GM10847 (cell line): Measurements from ENCODE around the gene CHST5.

ENCODE experiments used
- POLR2A ChIP-seq: IDR thresholded peaks from 2 replicates; pipeline ENCODE4 v1.6.1; 2011; ENCODE audit not compliant: insufficient read length; ENCODE audit errors: extremely low read depth

The CHST5 gene

DNA sequence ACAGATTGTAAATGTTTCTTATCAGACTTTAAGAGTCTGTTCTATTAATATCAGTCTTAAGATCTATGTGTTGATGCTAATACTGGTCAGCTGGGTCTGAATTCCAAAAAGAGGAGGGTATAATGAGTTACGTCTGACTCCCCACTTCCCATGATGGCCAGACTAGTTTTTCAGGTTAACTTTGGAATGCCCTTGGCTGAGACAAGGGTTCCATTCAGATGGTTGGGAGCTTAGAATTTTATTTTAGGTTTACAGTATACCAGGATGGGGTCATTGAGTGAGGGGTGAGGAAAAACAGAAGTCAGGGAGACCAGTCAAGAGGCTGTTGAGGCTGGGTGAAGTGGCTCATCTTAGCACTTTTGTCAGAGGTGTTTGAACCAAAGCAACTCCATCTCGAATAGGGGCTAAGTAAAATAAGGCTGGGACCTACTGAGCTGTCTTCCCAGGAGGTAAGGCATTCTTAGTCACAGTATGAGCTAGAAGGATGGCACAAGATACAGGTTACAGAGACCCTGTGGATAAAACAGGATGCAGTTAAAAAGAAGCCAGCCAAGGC lies 23.0 kb upstream of the CHST5 start:
- no peak for TF ChIP-seq POLR2A

DNA sequence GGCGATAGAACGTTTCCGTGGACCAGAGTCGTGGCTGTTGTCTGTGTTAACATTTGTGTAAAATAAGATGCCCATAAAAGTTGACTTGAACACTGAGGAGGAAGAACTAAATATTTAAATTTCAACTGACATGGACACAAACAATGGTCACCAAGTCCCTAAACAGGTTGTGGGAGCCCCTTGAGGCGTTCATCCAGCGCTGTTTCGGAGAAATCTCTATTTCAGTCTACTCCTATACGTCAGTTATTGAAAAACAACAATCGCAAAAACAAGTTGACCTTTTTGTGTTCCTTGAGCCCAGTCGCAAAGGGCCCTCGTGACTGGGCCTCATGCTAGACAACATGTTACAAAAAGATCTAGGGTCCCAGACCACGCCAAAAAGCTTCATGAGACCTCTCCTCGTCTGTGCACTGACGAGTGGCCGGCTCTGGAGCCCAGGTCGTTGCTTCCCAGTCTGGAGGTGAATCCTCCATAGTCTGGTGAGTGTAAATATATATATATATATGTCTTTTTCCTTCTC lies 20.6 kb upstream of the CHST5 start:
- no peak for TF ChIP-seq POLR2A

DNA sequence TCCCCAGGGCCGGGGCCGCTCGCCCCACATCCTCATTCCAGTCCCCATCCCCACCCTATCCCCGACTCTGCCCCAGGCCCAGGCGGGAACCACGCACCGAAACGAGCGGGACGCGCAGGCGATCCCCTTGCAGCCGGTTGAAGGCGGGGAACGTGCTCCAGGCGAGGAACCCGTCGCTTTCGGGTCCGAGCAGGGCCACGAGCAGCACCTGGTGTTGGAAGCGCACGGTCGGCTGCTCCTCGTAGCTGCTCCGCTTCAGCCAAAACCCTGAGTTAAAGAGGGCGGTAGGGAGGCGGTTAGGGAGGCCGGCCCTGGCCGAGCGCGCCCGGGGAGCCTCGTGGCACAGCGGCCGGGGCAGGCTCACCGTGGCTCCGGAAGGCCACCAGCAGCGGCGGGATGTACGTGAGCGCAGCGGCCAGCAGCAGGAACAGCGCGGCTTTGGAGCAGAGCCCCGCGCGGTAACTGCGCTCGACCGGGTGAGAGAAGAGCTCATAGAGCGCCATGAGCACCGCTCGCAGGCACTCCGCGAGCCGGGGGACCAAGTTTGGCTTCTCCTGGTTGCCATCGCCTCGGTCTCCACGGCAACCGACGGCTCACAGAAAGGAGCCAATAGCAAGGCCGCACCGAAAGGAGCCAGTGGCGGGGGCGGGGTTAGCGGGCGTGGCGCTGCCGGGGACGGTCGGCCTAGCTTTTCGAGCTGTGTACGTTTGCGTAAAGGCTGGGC lies 20.0 kb upstream of the CHST5 start, which contains the start of gene TMEM231:
TSS of gene TMEM231 (minus strand) at position 546 of the 724 bp plus-strand sequence. CDS start at position 503, 43 bp downstream.
- TF ChIP-seq POLR2A, result no peak

DNA sequence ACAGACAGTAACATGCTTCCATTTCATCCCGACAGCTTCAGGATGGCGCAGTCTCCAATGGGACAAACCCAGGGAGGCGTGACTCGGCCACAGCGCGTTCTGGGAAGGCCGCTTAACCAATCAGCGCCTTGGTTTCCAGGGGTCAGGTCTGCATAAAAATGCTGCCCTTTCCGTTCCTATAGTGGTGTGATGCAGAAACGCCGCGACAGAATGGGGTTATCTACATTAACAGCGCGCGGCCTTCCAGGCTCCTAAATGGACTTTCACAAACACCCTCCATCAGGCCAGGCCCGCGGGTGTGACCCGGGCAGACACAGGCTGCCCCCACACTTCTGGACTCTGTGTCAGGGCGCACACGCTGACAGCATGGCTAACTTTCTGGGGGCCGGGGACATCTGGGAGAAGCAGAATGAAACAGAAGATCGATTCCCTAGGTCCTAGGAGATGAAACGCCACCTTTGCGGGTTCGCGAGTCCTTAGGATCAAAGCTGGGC lies 19.4 kb upstream of the CHST5 start:
- TF ChIP-seq POLR2A, result no peak

DNA sequence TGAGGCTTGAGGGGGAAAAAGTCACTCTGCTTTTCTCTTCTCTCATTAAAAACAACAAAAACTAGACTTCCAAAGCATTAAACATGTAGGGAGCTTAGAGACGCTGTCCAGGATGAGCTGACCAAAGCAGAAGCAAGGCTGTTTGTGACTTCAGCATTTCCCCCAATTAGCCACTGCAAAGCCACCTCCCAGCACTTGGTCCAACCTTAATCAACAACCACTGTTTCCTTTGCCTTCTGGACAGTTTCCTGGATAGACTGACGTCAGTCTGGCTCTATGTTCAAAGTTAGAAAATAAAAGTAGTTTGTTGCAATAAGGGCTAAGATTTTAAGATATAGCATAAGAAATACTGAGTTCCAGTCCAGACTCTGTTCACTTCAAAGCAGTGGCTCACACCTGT lies 17.0 kb upstream of the CHST5 start:
- no peak for TF ChIP-seq POLR2A

DNA sequence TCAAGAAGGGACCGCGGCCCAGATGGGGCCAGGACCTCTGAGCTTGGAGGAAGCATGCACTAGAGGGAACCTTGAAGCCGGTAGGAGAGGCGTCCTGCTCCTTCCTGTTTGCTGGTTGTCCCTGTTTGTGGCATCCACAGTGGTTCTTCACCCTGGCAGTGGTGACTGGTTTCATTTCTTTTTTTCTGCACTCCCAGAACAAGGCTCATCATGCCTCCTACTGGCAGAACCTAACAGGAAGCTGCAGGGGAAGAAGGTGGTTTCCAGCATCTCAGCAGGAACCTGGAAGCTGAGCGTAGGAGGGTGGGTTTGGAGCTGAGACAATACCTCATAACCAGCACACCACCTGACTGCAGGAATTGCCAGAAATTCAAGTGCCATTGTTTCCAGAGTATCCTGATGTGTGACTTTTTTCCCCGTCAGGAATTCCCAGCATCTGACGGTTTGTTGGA lies 14.3 kb upstream of the CHST5 start:
- TF ChIP-seq POLR2A, result no peak

DNA sequence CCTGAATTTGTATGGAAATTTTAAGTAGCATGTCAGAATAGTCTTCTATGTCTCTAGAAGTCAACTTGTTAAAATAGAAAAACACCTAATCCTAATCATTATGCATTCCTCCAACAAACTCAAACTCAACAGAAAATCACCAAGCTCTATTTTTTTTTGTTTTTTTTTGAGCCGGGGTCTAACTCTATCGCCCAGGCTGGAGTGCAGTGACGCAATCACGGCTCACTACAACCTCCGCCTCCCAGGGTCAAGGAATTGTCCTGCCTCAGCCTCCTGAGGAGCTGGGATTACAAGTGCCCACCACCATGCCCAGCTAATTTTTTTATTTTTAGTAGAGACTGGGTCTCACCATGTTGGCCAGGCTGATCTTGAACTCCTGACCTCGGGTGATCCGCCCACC lies 10.4 kb upstream of the CHST5 start:
- no peak for TF ChIP-seq POLR2A

DNA sequence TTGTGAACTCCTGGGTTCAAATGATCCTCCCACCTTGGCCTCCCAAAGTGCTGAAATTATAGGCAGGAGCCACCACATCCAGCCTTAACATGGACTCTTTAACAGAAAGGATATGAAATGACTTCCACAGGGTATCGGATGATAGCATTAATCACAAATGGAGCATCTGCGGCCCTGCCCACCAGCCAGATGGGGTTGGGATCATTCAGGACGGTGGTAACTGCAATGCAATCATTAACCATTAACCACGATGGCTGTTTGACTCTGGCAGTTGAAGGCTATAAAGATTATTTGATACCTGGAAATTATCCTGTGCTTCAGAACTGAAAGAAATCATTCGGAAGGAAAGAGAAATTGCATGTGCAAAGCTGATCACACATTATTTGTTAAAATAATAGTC lies 5.3 kb upstream of the CHST5 start:
- TF ChIP-seq POLR2A, result no peak

DNA sequence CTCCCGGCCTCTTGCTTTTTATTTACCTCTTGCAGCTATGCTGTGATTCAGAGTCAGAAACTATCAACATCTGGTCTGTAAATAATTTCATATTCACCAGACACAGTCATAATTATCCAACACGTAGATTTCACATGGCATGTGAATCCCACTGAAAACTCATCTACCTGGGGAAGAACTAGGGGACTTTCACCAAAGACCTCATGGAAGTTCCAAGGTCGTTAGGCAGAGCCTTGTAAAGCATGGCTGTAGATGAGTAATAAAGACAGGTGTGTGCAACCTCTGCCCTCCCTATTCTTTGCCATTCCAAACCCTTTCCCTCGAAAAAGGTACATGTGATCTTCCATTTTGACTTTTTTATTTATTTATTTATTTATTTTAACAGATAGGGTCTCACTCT lies 1.9 kb upstream of the CHST5 start:
- no peak for TF ChIP-seq POLR2A

DNA sequence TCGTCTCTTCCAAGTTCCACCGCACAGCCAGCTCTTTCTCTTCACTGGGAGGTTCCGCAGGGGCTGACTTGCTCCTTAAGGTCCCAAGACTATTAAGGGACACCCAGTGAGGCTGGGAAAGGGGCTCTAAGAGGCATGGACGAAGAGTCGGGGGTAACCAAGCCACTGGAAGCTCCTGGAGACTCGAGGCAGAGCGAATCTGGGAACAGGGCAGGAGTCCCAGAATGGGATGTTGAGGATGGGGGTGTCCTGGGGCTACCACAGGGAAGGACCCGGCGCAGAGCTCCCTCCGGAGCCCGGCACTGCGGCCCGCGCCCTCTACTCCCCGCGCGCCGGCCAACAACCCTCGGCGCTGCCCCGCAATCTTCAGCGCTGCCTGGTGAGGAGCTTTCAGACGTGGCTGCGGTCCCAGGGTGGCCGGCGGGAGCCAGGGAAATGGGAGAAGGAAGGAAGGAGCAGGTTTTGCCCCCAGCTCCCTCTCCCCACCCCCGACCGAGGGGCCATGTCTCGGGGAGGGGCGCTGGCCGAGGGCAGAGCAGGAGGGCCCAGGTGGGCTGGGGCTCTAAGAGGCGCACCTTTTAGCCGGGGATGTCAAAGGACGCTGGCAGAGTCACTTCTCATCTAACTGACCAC lies 581 bp downstream of the CHST5 start:
- no peak for TF ChIP-seq POLR2A

DNA sequence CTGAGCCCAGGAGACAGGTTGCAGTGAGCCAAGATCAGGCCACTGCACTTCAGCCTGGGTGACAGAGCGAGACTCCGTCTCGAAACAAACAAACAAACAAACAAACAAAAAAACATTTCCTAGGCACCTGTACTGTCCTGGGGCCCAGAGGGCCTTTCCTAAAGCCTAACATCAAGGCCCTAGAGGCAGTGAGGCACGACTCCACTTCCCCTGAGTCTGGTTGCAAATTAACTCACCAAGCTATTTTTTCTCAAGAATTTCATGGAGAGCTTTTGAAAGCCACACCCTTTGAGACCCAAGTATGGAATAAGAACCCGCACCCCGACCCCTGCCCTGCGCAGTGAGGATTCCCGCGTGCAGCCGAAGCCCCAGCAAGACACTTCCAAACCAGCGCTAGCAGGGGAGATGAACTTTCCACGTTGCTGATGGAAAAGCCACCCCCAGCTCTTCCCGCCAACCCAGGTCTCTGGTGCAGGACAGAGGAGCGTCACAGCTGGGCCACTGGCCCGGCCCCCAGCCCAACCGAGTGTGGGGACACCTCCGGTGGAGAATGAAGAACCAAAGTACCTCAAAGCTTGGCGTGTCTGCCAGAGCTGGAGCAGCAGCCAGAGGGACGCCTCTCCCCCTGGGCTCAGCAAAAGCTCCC lies 1.2 kb downstream of the CHST5 start:
- TF ChIP-seq POLR2A, result no peak

DNA sequence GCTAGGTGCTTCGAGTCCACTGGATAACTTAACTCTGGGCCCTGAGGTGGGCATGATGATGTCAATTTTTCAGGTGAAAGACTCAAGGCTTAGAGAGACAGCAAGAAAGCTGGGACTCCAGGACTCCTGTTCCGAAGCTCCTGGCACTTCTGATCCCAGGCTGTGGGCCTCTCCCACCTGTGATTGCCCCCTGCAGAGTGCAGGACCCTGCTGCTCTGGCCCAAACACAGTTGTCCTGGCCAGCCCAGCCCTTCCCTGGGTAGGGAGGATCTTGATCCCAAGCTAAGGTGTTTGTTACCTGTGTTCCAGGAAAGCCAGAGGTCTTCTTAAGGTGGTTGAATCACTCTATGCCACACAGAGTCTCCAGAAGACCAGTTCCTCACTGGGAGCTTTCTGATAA lies 3.1 kb downstream of the CHST5 start:
- TF ChIP-seq POLR2A, result no peak

DNA sequence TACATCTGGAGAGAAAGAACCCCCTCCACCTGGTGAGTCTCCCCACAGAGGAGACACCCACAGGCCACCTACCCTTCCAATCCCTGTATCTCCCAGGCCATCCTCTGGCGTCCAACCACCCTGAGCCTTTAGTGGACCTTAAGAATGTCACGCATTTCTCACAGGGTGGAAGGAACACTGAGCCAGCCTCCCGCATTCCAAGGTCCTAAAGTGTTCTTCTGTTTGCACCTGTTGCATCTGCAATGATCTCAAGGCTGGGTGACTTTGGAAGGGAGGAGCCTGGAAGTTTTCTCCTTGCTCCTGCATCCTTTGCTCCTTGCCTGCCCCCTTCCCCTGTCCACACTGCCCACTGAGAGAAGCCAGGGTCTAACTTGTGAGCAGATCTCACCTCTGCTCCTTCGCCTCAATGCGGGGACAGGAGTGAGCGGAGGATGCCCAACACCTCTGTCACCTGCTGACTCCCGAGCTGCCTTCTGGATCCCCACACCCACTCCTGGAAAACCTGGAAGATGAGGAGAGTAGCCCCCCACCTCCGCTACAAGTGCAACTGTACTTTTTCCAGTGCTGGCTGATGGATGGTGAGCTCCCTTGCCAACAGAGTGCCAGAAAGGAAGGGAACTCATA lies 3.7 kb downstream of the CHST5 start:
- TF ChIP-seq POLR2A, result no peak

DNA sequence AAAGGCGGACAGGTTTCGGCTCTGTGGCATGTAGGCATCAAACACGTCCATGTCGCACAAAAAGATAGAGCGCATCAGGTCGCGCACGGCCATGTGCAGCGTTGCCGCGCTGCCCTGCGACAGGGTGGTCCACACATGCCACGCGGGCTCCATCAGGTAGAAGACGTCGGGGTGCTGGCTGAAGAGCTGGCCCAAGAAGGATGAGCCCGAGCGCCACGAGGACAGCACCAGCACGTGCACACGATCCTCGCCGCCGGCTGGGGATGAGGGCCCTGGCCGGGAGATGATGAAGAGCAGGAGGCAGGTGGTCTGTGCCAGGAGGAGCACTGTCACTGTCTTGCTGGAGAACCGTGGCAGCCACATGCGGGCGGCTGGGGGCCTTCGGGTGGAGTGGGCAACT lies 5.9 kb downstream of the CHST5 start:
- no peak for TF ChIP-seq POLR2A
